H9 (cell line): ENCODE measurements around the gene POLQ. TPM values are rescaled to one million over a fixed set of nuclear protein-coding genes. Genes with fewer than 3 reads are reported as not detected.

ENCODE experiments used
- DNase-seq: peaks from one replicate; pipeline ENCODE4 v3.0.0-alpha.2; 2017
- H2AFZ ChIP-seq: one replicate; pipeline ENCODE4 v1.6.1; 2013; ENCODE audit warnings: mild to moderate bottlenecking, low read length, control low read depth, moderate library complexity
- H2AK5ac ChIP-seq: 2 replicates; pipeline ENCODE4 v1.6.1; 2013; ENCODE audit warnings: low read length, control low read depth, mixed read lengths; ENCODE audit not compliant: insufficient read length
- H2BK120ac ChIP-seq: one replicate; pipeline ENCODE4 v1.6.1; 2013; ENCODE audit warnings: low read depth, mild to moderate bottlenecking, low read length, control low read depth, inconsistent platforms; ENCODE audit not compliant: poor library complexity, severe bottlenecking
- H2BK12ac ChIP-seq: 2 replicates; pipeline ENCODE4 v1.6.1; 2013; ENCODE audit warnings: low read length, control low read depth, mixed read lengths, low read depth; ENCODE audit not compliant: insufficient read length
- H2BK15ac ChIP-seq: 2 replicates; pipeline ENCODE4 v1.6.1; 2013; ENCODE audit warnings: low read depth, low read length, control low read depth
- H2BK20ac ChIP-seq: one replicate; pipeline ENCODE4 v1.6.1; 2013; ENCODE audit warnings: low read depth, mild to moderate bottlenecking, low read length, control low read depth, inconsistent platforms; ENCODE audit not compliant: poor library complexity, severe bottlenecking
- H2BK5ac ChIP-seq: 2 replicates; pipeline ENCODE4 v1.6.1; 2013; ENCODE audit warnings: low read length, control low read depth, mixed read lengths; ENCODE audit not compliant: insufficient read length
- H3K14ac ChIP-seq: 2 replicates; pipeline ENCODE4 v1.6.1; 2013; ENCODE audit warnings: low read length, control low read depth; ENCODE audit not compliant: insufficient read depth
- H3K18ac ChIP-seq: 2 replicates; pipeline ENCODE4 v1.6.1; 2013; ENCODE audit warnings: low read depth, mild to moderate bottlenecking, mixed read lengths, low read length, control low read depth; ENCODE audit not compliant: insufficient read length
- H3K23ac ChIP-seq: 2 replicates; pipeline ENCODE4 v1.6.1; 2013; ENCODE audit warnings: low read length, control low read depth, mixed read lengths, low read depth; ENCODE audit not compliant: insufficient read length
- H3K23me2 ChIP-seq: 2 replicates; pipeline ENCODE4 v1.6.1; 2013; ENCODE audit warnings: low read depth, mild to moderate bottlenecking, mixed read lengths, low read length, control low read depth; ENCODE audit not compliant: insufficient read length, poor library complexity, severe bottlenecking
- H3K27ac ChIP-seq: 2 replicates; pipeline ENCODE4 v1.5.1; 2013; ENCODE audit warnings: low read length, control low read depth, mixed read lengths, low read depth; ENCODE audit not compliant: insufficient read length
- H3K27me3 ChIP-seq: 2 replicates; pipeline ENCODE4 v1.6.1; 2013; ENCODE audit warnings: low read length, control low read depth, inconsistent platforms; ENCODE audit not compliant: insufficient read depth
- H3K4ac ChIP-seq: 2 replicates; pipeline ENCODE4 v1.6.1; 2013; ENCODE audit warnings: low read depth, mild to moderate bottlenecking, control low read depth, inconsistent platforms, low read length, moderate library complexity
- H3K4me1 ChIP-seq: 2 replicates; pipeline ENCODE4 v1.6.1; 2013; ENCODE audit warnings: low read length, control low read depth, inconsistent platforms; ENCODE audit not compliant: insufficient read depth
- H3K4me2 ChIP-seq: 2 replicates; pipeline ENCODE4 v1.6.1; 2013; ENCODE audit warnings: low read length, control low read depth, mixed read lengths; ENCODE audit not compliant: insufficient read length, insufficient read depth
- H3K56ac ChIP-seq: 2 replicates; pipeline ENCODE4 v1.6.1; 2013; ENCODE audit warnings: low read depth, mild to moderate bottlenecking, mixed read lengths, low read length, control low read depth; ENCODE audit not compliant: insufficient read length
- H3K79me1 ChIP-seq: 2 replicates; pipeline ENCODE4 v1.6.1; 2013; ENCODE audit warnings: low read depth, mild to moderate bottlenecking, moderate library complexity, low read length, control low read depth, inconsistent platforms; ENCODE audit not compliant: insufficient read depth, poor library complexity, severe bottlenecking
- H3K79me2 ChIP-seq: 2 replicates; pipeline ENCODE4 v1.6.1; 2013; ENCODE audit warnings: low read length, control low read depth, inconsistent platforms; ENCODE audit not compliant: insufficient read depth
- H3K9ac ChIP-seq: 2 replicates; pipeline ENCODE4 v1.6.1; 2013; ENCODE audit warnings: low read length, control low read depth, mixed read lengths; ENCODE audit not compliant: insufficient read length; ENCODE audit errors: extremely low read depth
- H3K9me3 ChIP-seq: one replicate; pipeline ENCODE4 v1.6.1; 2013; ENCODE audit warnings: low read depth, low read length, inconsistent platforms; ENCODE audit not compliant: control insufficient read depth
- H3T11ph ChIP-seq: one replicate; pipeline ENCODE4 v1.6.1; 2013; ENCODE audit warnings: mild to moderate bottlenecking, low read length, control low read depth, inconsistent platforms
- H4K20me1 ChIP-seq: one replicate; pipeline ENCODE4 v1.6.1; 2013; ENCODE audit not compliant: control insufficient read depth, insufficient read length, insufficient read depth
- H4K5ac ChIP-seq: 2 replicates; pipeline ENCODE4 v1.6.1; 2013; ENCODE audit warnings: low read depth, mild to moderate bottlenecking, mixed read lengths, low read length, control low read depth; ENCODE audit not compliant: insufficient read length
- H4K8ac ChIP-seq: replicated peaks from 2 replicates; pipeline ENCODE4 v1.6.1; 2013; ENCODE audit warnings: low read length, control low read depth, mixed read lengths, low read depth; ENCODE audit not compliant: insufficient read length
- H4K91ac ChIP-seq: 2 replicates; pipeline ENCODE4 v1.6.1; 2013; ENCODE audit warnings: low read depth, mild to moderate bottlenecking, moderate library complexity, mixed read lengths, low read length, control low read depth; ENCODE audit not compliant: insufficient read length
- H3K27ac Mint-ChIP-seq, 3 experiments: 2 replicates in 2 of 3; 3 replicates in 1 of 3; pipeline ENCODE4 v1.8.0; 2020 to 2021; ENCODE audit warnings: mixed read lengths in 3 of 3, mild to moderate bottlenecking in 1 of 3, moderate library complexity in 1 of 3
- H3K27me3 Mint-ChIP-seq: 2 replicates; pipeline ENCODE4 v1.8.0; 2021; ENCODE audit warnings: low read depth, mild to moderate bottlenecking, moderate library complexity, mixed read lengths
- H3K36me3 Mint-ChIP-seq, 3 experiments: 2 replicates in 2 of 3; 3 replicates in 1 of 3; pipeline ENCODE4 v1.8.0; 2020 to 2021; ENCODE audit warnings: low read depth in 3 of 3, mixed read lengths in 3 of 3; ENCODE audit not compliant: insufficient read depth in 1 of 3
- H3K4me1 Mint-ChIP-seq, 2 experiments: 2 replicates each; pipeline ENCODE4 v1.8.0; 2020; ENCODE audit warnings: mixed read lengths in 2 of 2
- H3K4me3 Mint-ChIP-seq, 2 experiments: 2 replicates in 1 of 2; 3 replicates in 1 of 2; pipeline ENCODE4 v1.8.0; 2020 to 2021; ENCODE audit warnings: mild to moderate bottlenecking in 2 of 2, mixed read lengths in 2 of 2, moderate library complexity in 1 of 2
- H3K9me3 Mint-ChIP-seq, 2 experiments: 2 replicates in 1 of 2; 3 replicates in 1 of 2; pipeline ENCODE4 v1.8.0; 2020; ENCODE audit warnings: mild to moderate bottlenecking in 2 of 2, mixed read lengths in 2 of 2, moderate library complexity in 1 of 2
- WGBS: extraction: QIAGEN DNeasy Blood & Tissue Kit; methylation state at CpG from one replicate; pipeline ENCODE4 v1.1.7; 2013; ENCODE audit warnings: missing lambda C conversion rate, low lambda C conversion rate, mixed read lengths; ENCODE audit not compliant: insufficient read length; ENCODE audit errors: extremely low coverage; 5-methylcytosine and 5-hydroxymethylcytosine counted together
- total RNA-seq: library from RNA; stranded (reverse); gene quantifications from 2 replicates; pipeline ENCODE4 v1.2.1, GENCODE V29; 2021
- TF ChIP-seq, protein P1 (sequence below): fragments of 200-600 bp; sonication (generic); conservative IDR thresholded peaks from 3 replicates; pipeline ENCODE4 v1.8.0; 2021; ENCODE audit warnings: antibody characterized with exemption, mild to moderate bottlenecking

Gene POLQ
- total RNA-seq, 1 experiment from 2014 or later: 15.4 TPM

DNA sequence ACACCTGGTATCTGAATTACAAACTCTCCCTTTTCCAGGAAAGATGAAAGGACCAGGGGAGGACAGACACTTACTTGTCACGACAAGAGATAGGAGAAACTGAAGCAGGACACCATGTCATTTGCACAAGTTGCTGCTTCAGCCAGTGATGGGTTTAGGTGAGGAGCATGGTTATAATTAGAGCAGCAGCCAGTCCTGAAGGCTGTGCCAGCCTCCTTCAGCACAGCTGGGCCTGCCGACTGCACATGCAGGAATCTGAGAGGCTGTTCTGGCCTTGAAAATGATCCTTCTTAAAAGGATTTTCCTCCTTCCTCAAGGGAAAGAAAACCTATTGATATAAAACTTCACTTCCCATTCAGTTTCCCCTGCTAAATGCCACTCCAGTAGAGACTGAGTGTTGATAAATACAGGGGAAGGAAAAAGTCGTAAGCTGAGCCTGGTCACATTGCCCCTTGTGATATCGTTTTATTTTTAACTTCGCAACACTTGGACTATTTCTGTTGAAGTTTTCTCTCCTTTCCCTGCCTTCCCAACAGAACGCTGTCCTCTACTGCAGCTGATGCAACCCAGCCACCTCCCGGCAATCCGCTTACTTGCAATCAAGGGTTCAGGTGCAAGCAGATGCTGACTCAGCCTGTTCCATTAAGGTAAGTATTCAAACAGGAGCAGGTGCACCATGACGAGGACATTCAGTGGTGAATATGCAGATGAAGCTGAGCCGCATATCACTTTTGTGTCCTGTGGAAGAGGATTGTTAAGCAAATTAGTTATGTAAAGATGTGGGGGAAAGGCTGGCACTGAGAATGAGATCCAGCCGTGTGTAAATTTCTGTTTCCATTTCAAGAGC, 47.3 kb upstream of the POLQ start, which contains the start of gene FBXO40:
FBXO40 (plus strand) TSS at position 524 of the 847 bp plus-strand sequence. CDS start 27,197 bp downstream, outside the sequence.
- no peak within 1 kb of the TSS for H2AFZ ChIP-seq
- DNase-seq: peak; percentile 98

More for the DNA sequence above, 47.3 kb upstream of the POLQ start, which contains the start of gene FBXO40:
- Mint-ChIP-seq H3K9me3 (no peaks in the 10 kb centered on the region), H3K27ac (peak within 1 kb of the TSS; percentile 99), H3K27me3 (no peaks in the 10 kb centered on the region), H3K4me1 (peaks cover 51 to 55% of the 10 kb centered on the region in 2 experiments), H3K36me3 (no peaks in the 10 kb centered on the region; a peak in 2 of 7 replicates), H3K4me3 (peak within 1 kb of the TSS; percentile 39 to 69; a peak in 4 of 5 replicates)
- Histone ChIP-seq H3K27me3 (no peaks in the 10 kb centered on the region), H2BK12ac (peak within 1 kb of the TSS; percentile 93), H2BK120ac (peak within 1 kb of the TSS; percentile 93), H3K4me2 (peak within 1 kb of the TSS; percentile 38), H3T11ph (peak within 1 kb of the TSS; percentile 83), H3K23me2 (no peaks in the 10 kb centered on the region), H2BK5ac (peak within 1 kb of the TSS; percentile 95), H3K79me2 (no peaks in the 10 kb centered on the region), H3K4me1 (peaks cover 12% of the 10 kb centered on the region; the same call in 1 of the 2 replicates), H4K5ac (peak within 1 kb of the TSS; percentile 91), H3K18ac (peak within 1 kb of the TSS; percentile 97), H3K9me3 (no peaks in the 10 kb centered on the region), H3K9ac (peak within 1 kb of the TSS; percentile 62), H3K23ac (no peak within 1 kb of the TSS), H3K4ac (peak within 1 kb of the TSS; percentile 2; the same call in 1 of the 2 replicates), H2BK15ac (no peak within 1 kb of the TSS), H3K79me1 (no peaks in the 10 kb centered on the region), H2BK20ac (peak within 1 kb of the TSS; percentile 6), H4K20me1 (no peaks in the 10 kb centered on the region), H4K8ac (peak within 1 kb of the TSS; percentile 18), H3K14ac (peak within 1 kb of the TSS; percentile 90), H3K56ac (peak within 1 kb of the TSS; percentile 64), H2AK5ac (peak within 1 kb of the TSS; percentile 58), H4K91ac (peak within 1 kb of the TSS; percentile 51), H3K27ac (peak within 1 kb of the TSS; percentile 99)
- TF ChIP-seq, protein P1, sequence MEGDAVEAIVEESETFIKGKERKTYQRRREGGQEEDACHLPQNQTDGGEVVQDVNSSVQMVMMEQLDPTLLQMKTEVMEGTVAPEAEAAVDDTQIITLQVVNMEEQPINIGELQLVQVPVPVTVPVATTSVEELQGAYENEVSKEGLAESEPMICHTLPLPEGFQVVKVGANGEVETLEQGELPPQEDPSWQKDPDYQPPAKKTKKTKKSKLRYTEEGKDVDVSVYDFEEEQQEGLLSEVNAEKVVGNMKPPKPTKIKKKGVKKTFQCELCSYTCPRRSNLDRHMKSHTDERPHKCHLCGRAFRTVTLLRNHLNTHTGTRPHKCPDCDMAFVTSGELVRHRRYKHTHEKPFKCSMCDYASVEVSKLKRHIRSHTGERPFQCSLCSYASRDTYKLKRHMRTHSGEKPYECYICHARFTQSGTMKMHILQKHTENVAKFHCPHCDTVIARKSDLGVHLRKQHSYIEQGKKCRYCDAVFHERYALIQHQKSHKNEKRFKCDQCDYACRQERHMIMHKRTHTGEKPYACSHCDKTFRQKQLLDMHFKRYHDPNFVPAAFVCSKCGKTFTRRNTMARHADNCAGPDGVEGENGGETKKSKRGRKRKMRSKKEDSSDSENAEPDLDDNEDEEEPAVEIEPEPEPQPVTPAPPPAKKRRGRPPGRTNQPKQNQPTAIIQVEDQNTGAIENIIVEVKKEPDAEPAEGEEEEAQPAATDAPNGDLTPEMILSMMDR: peak; percentile 41; the same call in 2 of the 3 replicates
- WGBS: no CpG with 5 or more reads among the region's 11 CpGs
